OCI-LY7 (cell line): ENCODE measurements around the gene PTGDS. TPM values are rescaled to one million over a fixed set of nuclear protein-coding genes. Genes with fewer than 3 reads are reported as not detected.

Source experiments
- BruUV-seq: library from RNA; stranded (reverse); fragments of 400-500 nt; replicated peaks from 2 replicates; lab custom pipeline; 2021; lab: Mats Ljungman, UMichigan
- CTCF ChIA-PET: fragments of 300-600 bp; sonication (Branson Sonifier 250); formaldehyde crosslinking; loops from one replicate; lab custom pipeline; 2022; ENCODE audit warnings: antibody characterized with exemption; ENCODE audit not compliant: unreplicated experiment; lab: Charles Lee
- POLR2A ChIA-PET: fragments of 300-600 bp; sonication (Branson Sonifier 250); formaldehyde crosslinking; loops from one replicate; lab custom pipeline; 2022; ENCODE audit warnings: antibody characterized with exemption; lab: Charles Lee
- DNase-seq: peaks from one replicate; pipeline ENCODE4 v3.0.0-alpha.2; 2015; ENCODE audit warnings: low spot score
- H2AFZ ChIP-seq: fragments of 200-600 bp; sonication (generic), shearing (Covaris generic); 2 replicates; pipeline ENCODE4 v1.6.1; 2014; ENCODE audit warnings: mild to moderate bottlenecking, antibody characterized with exemption, low read length, moderate library complexity
- H3K27ac ChIP-seq: fragments of 200-600 bp; sonication (generic); 2 replicates; pipeline ENCODE4 v1.5.1; 2014; ENCODE audit warnings: mixed run types, low read depth, mild to moderate bottlenecking, moderate library complexity, low read length, inconsistent platforms; ENCODE audit not compliant: poor library complexity, severe bottlenecking
- H3K36me3 ChIP-seq: fragments of 200-600 bp; sonication (generic); 2 replicates; pipeline ENCODE4 v1.6.1; 2014; ENCODE audit warnings: mild to moderate bottlenecking, antibody characterized with exemption, low read length, moderate library complexity, mixed read lengths; ENCODE audit not compliant: insufficient read depth
- H3K4me1 ChIP-seq: fragments of 200-600 bp; sonication (generic); 2 replicates; pipeline ENCODE4 v1.5.1; 2014; ENCODE audit warnings: mild to moderate bottlenecking, low read length; ENCODE audit not compliant: insufficient read depth, poor library complexity, severe bottlenecking
- H3K4me2 ChIP-seq: fragments of 200-600 bp; sonication (generic); 2 replicates; pipeline ENCODE4 v1.6.1; 2014; ENCODE audit warnings: mild to moderate bottlenecking, low read length
- H3K4me3 ChIP-seq: fragments of 200-600 bp; sonication (generic); 2 replicates; pipeline ENCODE4 v1.5.1; 2014; ENCODE audit warnings: mild to moderate bottlenecking, low read depth, low read length; ENCODE audit not compliant: poor library complexity, severe bottlenecking
- H3K79me2 ChIP-seq: fragments of 200-600 bp; sonication (generic); 2 replicates; pipeline ENCODE4 v1.6.1; 2016; ENCODE audit warnings: low read depth, mild to moderate bottlenecking, low read length, moderate library complexity, mixed read lengths; ENCODE audit not compliant: insufficient read depth
- H3K9me2 ChIP-seq: fragments of 200-600 bp; sonication (generic); 2 replicates; pipeline ENCODE4 v1.6.1; 2016; ENCODE audit warnings: mild to moderate bottlenecking, low read length, mixed read lengths; ENCODE audit not compliant: insufficient read depth
- H3K9me3 ChIP-seq: fragments of 200-600 bp; sonication (generic); 2 replicates; pipeline ENCODE4 v1.6.1; 2014; ENCODE audit warnings: mild to moderate bottlenecking, mixed run types, low read length, mixed read lengths
- H4K20me1 ChIP-seq: fragments of 200-600 bp; sonication (generic); 2 replicates; pipeline ENCODE4 v1.6.1; 2014; ENCODE audit warnings: mild to moderate bottlenecking, antibody characterized with exemption, low read length, moderate library complexity, mixed read lengths; ENCODE audit not compliant: insufficient read depth
- CTCF ChIP-seq: fragments of 200-600 bp; sonication (generic); conservative IDR thresholded peaks from 2 replicates; pipeline ENCODE4 v1.5.1; 2014; ENCODE audit warnings: mild to moderate bottlenecking, antibody characterized with exemption, low read length, moderate library complexity, mixed read lengths
- EZH2phosphoT487 ChIP-seq: fragments of 200-600 bp; sonication (generic); IDR thresholded peaks from 2 replicates; pipeline ENCODE4 v1.6.1; 2018; ENCODE audit warnings: low read depth, borderline replicate concordance, mild to moderate bottlenecking, mixed run types, antibody characterized with exemption, low read length, moderate library complexity, mixed read lengths
- intact Hi-C: fragments of 100-400 bp; cut with micrococcal nuclease; formaldehyde crosslinking; loops from one replicate; pipeline ENCODE4 v1.10.0; 2022; ENCODE audit not compliant: unreplicated experiment
- total RNA-seq, 2 experiments: library from RNA; depleted of rRNA in 1 of 2; stranded (reverse); fragments of >200 nt in 1 of 2; shearing (Covaris generic) in 1 of 2; gene quantifications; 2 replicates each; pipeline ENCODE4 v1.2.3, GENCODE V29; 2014 to 2022

PTGDS gene
- total RNA-seq, 2 experiments from 2014 or later, result not detected

- DNase-seq, result no peak
- POLR2A ChIA-PET, result no interaction called here
- H3K9me2 ChIP-seq, result no peaks in the 10 kb centered on the region
- H4K20me1 ChIP-seq, result no peaks in the 10 kb centered on the region
- no peak overlapping the region for H3K27ac ChIP-seq
- CTCF ChIA-PET, result interaction anchor here (0.6 kb wide), 1 partner anchor 18 kb away, joined by 3 read pairs; the partner anchor contains the start of gene PAXX
- H3K4me1 ChIP-seq, result peaks cover 4% of the 10 kb centered on the region
- no peak overlapping the region for H2AFZ ChIP-seq
- H3K4me2 ChIP-seq, result no peak overlapping the region
- no peak overlapping the region for H3K4me3 ChIP-seq
- H3K36me3 ChIP-seq, result no peaks in the 10 kb centered on the region
- no peaks in the 10 kb centered on the region for H3K9me3 ChIP-seq
- BruUV-seq, result no TSS peak
- no peak for TF ChIP-seq CTCF
- TF ChIP-seq EZH2phosphoT487, result no peak
- intact Hi-C loops, result no loop called here
- no peaks in the 10 kb centered on the region for H3K79me2 ChIP-seq
Measured at GRCh38 chr9:137009938-137010732, 32.8 kb downstream of the PTGDS start.

- POLR2A ChIA-PET, result no interaction called here
- no TSS peak for BruUV-seq
- H3K9me2 ChIP-seq, result no peaks in the 10 kb centered on the region
Measured at GRCh38 chr9:137011156-137011555, 33.9 kb downstream of the PTGDS start.

More at GRCh38 chr9:137011156-137011555, 33.9 kb downstream of the PTGDS start:
- Histone ChIP-seq H3K4me2 (no peak overlapping the region), H3K36me3 (no peaks in the 10 kb centered on the region), H3K9me3 (no peaks in the 10 kb centered on the region), H3K27ac (no peak overlapping the region), H3K4me1 (peaks cover 4% of the 10 kb centered on the region), H4K20me1 (no peaks in the 10 kb centered on the region), H2AFZ (no peak overlapping the region), H3K79me2 (no peaks in the 10 kb centered on the region), H3K4me3 (no peak overlapping the region)
- TF ChIP-seq EZH2phosphoT487, result no peak
- no peak for TF ChIP-seq CTCF
- CTCF ChIA-PET, result no interaction called here
- DNase-seq, result no peak
- intact Hi-C loops, result no loop called here
